Thyroid gland (tissue), 4 donors: ENCODE results near the gene FSTL3. TPM values are rescaled to one million over a fixed set of nuclear protein-coding genes. Genes with fewer than 3 reads are reported as not detected.
"Not testable (repeated sequence)": the region's sequence is repeated elsewhere in the genome, so short reads cannot be mapped to it uniquely, and the experiment has no call there.

Experiments used
- DNase-seq, 2 donors: peaks; one replicate each; pipeline ENCODE4 v3.0.0-alpha.2; 2019
- H3K27ac ChIP-seq, 3 donors: fragments of 200-600 bp; sonication (generic); 1 replicate in 2 of 3; 2 replicates in 1 of 3; pipeline ENCODE4 v1.5.1; 2016 to 2019; ENCODE audit warnings: mild to moderate bottlenecking in 1 of 3, moderate library complexity in 1 of 3
- H3K27me3 ChIP-seq: fragments of 200-600 bp; sonication (generic); one replicate; pipeline ENCODE4 v1.5.1; 2019
- H3K36me3 ChIP-seq, 2 donors: fragments of 200-600 bp; sonication (generic); one replicate each; pipeline ENCODE4 v1.5.1; 2016 to 2019
- H3K4me1 ChIP-seq, 2 donors: fragments of 200-600 bp; sonication (generic); one replicate each; pipeline ENCODE4 v1.5.1; 2017 to 2019
- H3K4me3 ChIP-seq, 3 donors: fragments of 200-600 bp; sonication (generic); replicated peaks in 1 of 3; 1 replicate in 2 of 3; 2 replicates in 1 of 3; pipeline ENCODE4 v1.5.1; 2016; ENCODE audit warnings: mild to moderate bottlenecking in 1 of 3
- H3K9me3 ChIP-seq: fragments of 200-600 bp; sonication (generic); one replicate; pipeline ENCODE4 v1.5.1; 2017
- CTCF ChIP-seq, 6 experiments: fragments of 200-600 bp in 3 of 6; fragments of 450-650 bp in 3 of 6; sonication (generic) in 3 of 6; IDR thresholded peaks; one replicate each; pipeline ENCODE4 v1.5.1; 2016 to 2019; ENCODE audit warnings: antibody characterized with exemption in 6 of 6, mild to moderate bottlenecking in 2 of 6, inconsistent platforms in 1 of 6, moderate library complexity in 1 of 6
- POLR2A ChIP-seq, 2 donors: fragments of 450-650 bp; IDR thresholded peaks; one replicate each; pipeline ENCODE4 v1.6.1; 2017; ENCODE audit warnings: antibody characterized with exemption in 2 of 2, mild to moderate bottlenecking in 2 of 2, moderate library complexity in 1 of 2
- WGBS, 2 donors: methylation state at CpG; one replicate each; pipeline ENCODE4 v1.1.5; 2017; 5-methylcytosine and 5-hydroxymethylcytosine counted together
- intact Hi-C: fragments of 100-400 bp; cut with DNase I; formaldehyde crosslinking; loops from one replicate; pipeline ENCODE4 v1.15.1; 2023
- total RNA-seq, 4 donors: library from RNA; depleted of rRNA; stranded (reverse); fragments of >200 nt; gene quantifications; one replicate each; pipeline ENCODE4 v1.2.3, GENCODE V29; 2016

The FSTL3 gene
- total RNA-seq, 4 donors from 2014 or later = 16.2 to 73.4 (median 62.9) TPM

- no peak overlapping the region for H3K27ac ChIP-seq
- peak; percentile 77 to 78 for DNase-seq
- no peaks in the 10 kb centered on the region for H3K36me3 ChIP-seq
- TF ChIP-seq POLR2A (IDR thresholded peaks at IDR 0.05) (no peak), CTCF (IDR thresholded peaks at IDR 0.05) (peak; percentile 93 to 97 (median 94))
- no peak overlapping the region for H3K4me3 ChIP-seq
- H3K27me3 ChIP-seq = no peaks in the 10 kb centered on the region
- H3K9me3 ChIP-seq = no peaks in the 10 kb centered on the region
- H3K4me1 ChIP-seq = peaks cover 27 to 39% of the 10 kb centered on the region in 2 donors
- intact Hi-C loops = loop anchor here (2.0 kb wide), 1 partner anchor 70 kb away; no protein-coding TSS in a partner anchor
- WGBS, 2 donors = 11% methylated on average over 18 of the region's 24 CpGs
These were observed 11.2 kb upstream of the FSTL3 start for GRCh38 chr19:664913-665443.

GRCh38 chr19:666985-667573, 9.1 kb upstream of the FSTL3 start:
- H3K27ac ChIP-seq, intact Hi-C loops, H3K4me3 ChIP-seq, DNase-seq, H3K27me3 ChIP-seq, H3K36me3 ChIP-seq, H3K9me3 ChIP-seq: not testable (repeated sequence)
- WGBS, 2 donors = 85 to 92% methylated on average over 11 to 31 of the region's 38 CpGs
- peaks cover 8 to 19% of the 10 kb centered on the region in 2 donors for H3K4me1 ChIP-seq

GRCh38 chr19:668675-669434, 7.3 kb upstream of the FSTL3 start:
- intact Hi-C loops, DNase-seq, H3K9me3 ChIP-seq, H3K36me3 ChIP-seq, H3K4me3 ChIP-seq, H3K27me3 ChIP-seq, H3K27ac ChIP-seq: not testable (repeated sequence)
- peaks cover 2 to 14% of the 10 kb centered on the region in 2 donors for H3K4me1 ChIP-seq
- 63 to 65% methylated on average over 12 of the region's 12 CpGs for WGBS, 2 donors

GRCh38 chr19:670609-671075, 5.5 kb upstream of the FSTL3 start:
- 69 to 76% methylated on average over 8 to 9 of the region's 9 CpGs for WGBS, 2 donors
- H3K4me1 ChIP-seq = peaks cover 0 to 1% of the 10 kb centered on the region in 2 donors
- H3K27me3 ChIP-seq = no peaks in the 10 kb centered on the region
- H3K27ac ChIP-seq = no peak overlapping the region
- TF ChIP-seq POLR2A (IDR thresholded peaks at IDR 0.05) (no peak), CTCF (IDR thresholded peaks at IDR 0.05) (no peak)
- H3K4me3 ChIP-seq = no peak overlapping the region
- H3K36me3 ChIP-seq = no peaks in the 10 kb centered on the region
- no peaks in the 10 kb centered on the region for H3K9me3 ChIP-seq
- no peak for DNase-seq
- intact Hi-C loops = no loop called here

- H3K9me3 ChIP-seq = no peaks in the 10 kb centered on the region
- peaks cover 15 to 31% of the 10 kb centered on the region in 2 donors for H3K4me1 ChIP-seq
- no peak overlapping the region for H3K4me3 ChIP-seq
- no peak overlapping the region for H3K27ac ChIP-seq
- TF ChIP-seq CTCF (IDR thresholded peaks at IDR 0.05) = no peak
- no peak for TF ChIP-seq POLR2A (IDR thresholded peaks at IDR 0.05)
- H3K36me3 ChIP-seq = no peaks in the 10 kb centered on the region
- 65 to 69% methylated on average over 18 to 27 of the region's 38 CpGs for WGBS, 2 donors
- H3K27me3 ChIP-seq = no peaks in the 10 kb centered on the region
- no peak for DNase-seq
- intact Hi-C loops = no loop called here
These were observed 1.7 kb upstream of the FSTL3 start for GRCh38 chr19:674282-675151.
